ENCODE data around the gene PSKH1. TPM values are rescaled to one million over a fixed set of nuclear protein-coding genes. Genes with fewer than 3 reads are reported as not detected.

Gene PSKH1
- total RNA-seq, 2 experiments from 2014 or later: 7.1 to 8.0 TPM

GRCh38 chr16:67871256-67871655 is 21.8 kb upstream of the PSKH1 start:
- intact Hi-C loops (cut with micrococcal nuclease): no loop called here
- H3K9me3 Mint-ChIP-seq: no peaks in the 10 kb centered on the region
- H3K4me3 Mint-ChIP-seq: no peak overlapping the region
- no peak for DNase-seq
- CTCF ChIA-PET: interaction anchor here (0.8 to 1.6 kb wide), 5 partner anchors 8 to 70 kb away, joined by 4 to 8 read pairs (median 5); partner anchors contain the start of gene NRN1L
- peaks cover 8% of the 10 kb centered on the region for H3K36me3 Mint-ChIP-seq (ENCODE audit: low read depth)
- H3K27me3 Mint-ChIP-seq (ENCODE audit: low read depth): no peaks in the 10 kb centered on the region
- H3K27ac Mint-ChIP-seq: peak overlapping the region; percentile 74
- H3K4me1 Mint-ChIP-seq (ENCODE audit: low read depth): peaks cover 27% of the 10 kb centered on the region

GRCh38 chr16:67872131-67872630 is 20.9 kb upstream of the PSKH1 start:
- CTCF ChIA-PET: interaction anchor here (0.8 to 1.6 kb wide), 5 partner anchors 9 to 69 kb away, joined by 4 to 8 read pairs (median 5); partner anchors contain the start of gene NRN1L
- no peaks in the 10 kb centered on the region for H3K9me3 Mint-ChIP-seq
- peaks cover 3% of the 10 kb centered on the region for H3K36me3 Mint-ChIP-seq (ENCODE audit: low read depth)
- no peaks in the 10 kb centered on the region for H3K27me3 Mint-ChIP-seq (ENCODE audit: low read depth)
- DNase-seq: no peak
- intact Hi-C loops (cut with micrococcal nuclease): loop anchor here (1.0 kb wide), 1 partner anchor 26 kb away; the partner anchor contains the start of gene NUTF2
- peak overlapping the region; percentile 81 for H3K27ac Mint-ChIP-seq
- H3K4me3 Mint-ChIP-seq: peak overlapping the region; percentile 92
- peaks cover 27% of the 10 kb centered on the region for H3K4me1 Mint-ChIP-seq (ENCODE audit: low read depth)

- intact Hi-C loops (cut with micrococcal nuclease): loop anchor here (1.0 kb wide), 1 partner anchor 27 kb away; the partner anchor contains the start of gene NUTF2
- peaks cover 4% of the 10 kb centered on the region for H3K36me3 Mint-ChIP-seq (ENCODE audit: low read depth)
Measured at GRCh38 chr16:67872631-67873434, 20.2 kb upstream of the PSKH1 start, which contains the start of gene EDC4. TSS of gene EDC4 (plus strand) at chr16:67873052. CDS start at chr16:67873262, 210 bp downstream.

GRCh38 chr16:67873435-67874370 is 19.4 kb upstream of the PSKH1 start:
- CTCF ChIA-PET: interaction anchor here (0.6 to 1.8 kb wide), 10 partner anchors 8 to 397 kb away, joined by 3 to 12 read pairs (median 4); partner anchors contain the start of genes NRN1L and PSMB10

More at GRCh38 chr16:67872631-67873434, 20.2 kb upstream of the PSKH1 start, which contains the start of gene EDC4:
- peaks cover 27% of the 10 kb centered on the region for H3K4me1 Mint-ChIP-seq (ENCODE audit: low read depth)
- peak within 1 kb of the TSS; percentile 92 for H3K4me3 Mint-ChIP-seq
- H3K27ac Mint-ChIP-seq: peak within 1 kb of the TSS; percentile 87
- H3K27me3 Mint-ChIP-seq (ENCODE audit: low read depth): no peaks in the 10 kb centered on the region
- CTCF ChIA-PET: interaction anchor here (0.6 to 1.8 kb wide), 8 partner anchors 9 to 352 kb away, joined by 3 to 12 read pairs (median 5); partner anchors contain the start of genes NRN1L and PSMB10
- DNase-seq: peak; percentile 86
- H3K9me3 Mint-ChIP-seq: no peaks in the 10 kb centered on the region

GRCh38 chr16:67874372-67874771 is 18.7 kb upstream of the PSKH1 start:
- H3K36me3 Mint-ChIP-seq (ENCODE audit: low read depth): peaks cover 5% of the 10 kb centered on the region
- intact Hi-C loops (cut with micrococcal nuclease): loop anchor here (2.0 kb wide), 1 partner anchor 54 kb away; no protein-coding TSS in a partner anchor
- CTCF ChIA-PET: interaction anchor here (0.6 to 1.8 kb wide), 9 partner anchors 10 to 396 kb away, joined by 3 to 12 read pairs (median 5); partner anchors contain the start of gene NRN1L

More at GRCh38 chr16:67873435-67874370, 19.4 kb upstream of the PSKH1 start:
- peak overlapping the region; percentile 87 for H3K27ac Mint-ChIP-seq
- peaks cover 4% of the 10 kb centered on the region for H3K36me3 Mint-ChIP-seq (ENCODE audit: low read depth)
- DNase-seq: peak; percentile 42
- H3K4me3 Mint-ChIP-seq: peak overlapping the region; percentile 92
- peaks cover 27% of the 10 kb centered on the region for H3K4me1 Mint-ChIP-seq (ENCODE audit: low read depth)
- intact Hi-C loops (cut with micrococcal nuclease): loop anchor here (2.0 kb wide), 1 partner anchor 55 kb away; no protein-coding TSS in a partner anchor
- H3K9me3 Mint-ChIP-seq: no peaks in the 10 kb centered on the region
- no peaks in the 10 kb centered on the region for H3K27me3 Mint-ChIP-seq (ENCODE audit: low read depth)

GRCh38 chr16:67877064-67877463 is 16.0 kb upstream of the PSKH1 start:
- Mint-ChIP-seq H3K27ac (no peak overlapping the region), H3K36me3 (ENCODE audit: low read depth) (peaks cover 10% of the 10 kb centered on the region), H3K9me3 (no peaks in the 10 kb centered on the region), H3K4me1 (ENCODE audit: low read depth) (peaks cover 27% of the 10 kb centered on the region), H3K27me3 (ENCODE audit: low read depth) (no peaks in the 10 kb centered on the region), H3K4me3 (no peak overlapping the region)
- intact Hi-C loops (cut with micrococcal nuclease): no loop called here
- DNase-seq: no peak
- CTCF ChIA-PET: no interaction called here

More at GRCh38 chr16:67874372-67874771, 18.7 kb upstream of the PSKH1 start:
- Mint-ChIP-seq H3K4me3 (peak overlapping the region; percentile 92), H3K4me1 (ENCODE audit: low read depth) (peaks cover 27% of the 10 kb centered on the region), H3K27me3 (ENCODE audit: low read depth) (no peaks in the 10 kb centered on the region), H3K9me3 (no peaks in the 10 kb centered on the region), H3K27ac (no peak overlapping the region)
- DNase-seq: no peak

- H3K36me3 Mint-ChIP-seq (ENCODE audit: low read depth): peaks cover 12% of the 10 kb centered on the region
- no peak overlapping the region for H3K27ac Mint-ChIP-seq
- peaks cover 23% of the 10 kb centered on the region for H3K4me1 Mint-ChIP-seq (ENCODE audit: low read depth)
- H3K9me3 Mint-ChIP-seq: no peaks in the 10 kb centered on the region
- DNase-seq: no peak
- intact Hi-C loops (cut with micrococcal nuclease): no loop called here
- CTCF ChIA-PET: interaction anchor here (1.0 kb wide), 1 partner anchor 166 kb away, joined by 3 read pairs; no protein-coding TSS in a partner anchor
- H3K27me3 Mint-ChIP-seq (ENCODE audit: low read depth): no peaks in the 10 kb centered on the region
- H3K4me3 Mint-ChIP-seq: no peak overlapping the region
Measured at GRCh38 chr16:67878232-67878631, 14.8 kb upstream of the PSKH1 start.

GRCh38 chr16:67878846-67879245 is 14.2 kb upstream of the PSKH1 start:
- intact Hi-C loops (cut with micrococcal nuclease): no loop called here
- Mint-ChIP-seq H3K27me3 (ENCODE audit: low read depth) (no peaks in the 10 kb centered on the region), H3K4me1 (ENCODE audit: low read depth) (peaks cover 21% of the 10 kb centered on the region), H3K27ac (no peak overlapping the region), H3K9me3 (no peaks in the 10 kb centered on the region), H3K4me3 (no peak overlapping the region), H3K36me3 (ENCODE audit: low read depth) (peaks cover 18% of the 10 kb centered on the region)
- CTCF ChIA-PET: interaction anchor here (1.0 kb wide), 1 partner anchor 165 kb away, joined by 3 read pairs; no protein-coding TSS in a partner anchor
- no peak for DNase-seq

GRCh38 chr16:67879462-67879861 is 13.6 kb upstream of the PSKH1 start:
- no peak for DNase-seq
- Mint-ChIP-seq H3K9me3 (no peaks in the 10 kb centered on the region), H3K27me3 (ENCODE audit: low read depth) (no peaks in the 10 kb centered on the region), H3K27ac (no peak overlapping the region), H3K36me3 (ENCODE audit: low read depth) (peaks cover 20% of the 10 kb centered on the region), H3K4me3 (no peak overlapping the region), H3K4me1 (ENCODE audit: low read depth) (peaks cover 15% of the 10 kb centered on the region)
- CTCF ChIA-PET: interaction anchor here (1.1 kb wide), 1 partner anchor 63 kb away, joined by 3 read pairs; no protein-coding TSS in a partner anchor
- intact Hi-C loops (cut with micrococcal nuclease): no loop called here

GRCh38 chr16:67879936-67880335 is 13.1 kb upstream of the PSKH1 start:
- peaks cover 12% of the 10 kb centered on the region for H3K4me1 Mint-ChIP-seq (ENCODE audit: low read depth)
- no peaks in the 10 kb centered on the region for H3K27me3 Mint-ChIP-seq (ENCODE audit: low read depth)
- H3K27ac Mint-ChIP-seq: no peak overlapping the region
- intact Hi-C loops (cut with micrococcal nuclease): no loop called here
- H3K4me3 Mint-ChIP-seq: no peak overlapping the region
- peaks cover 21% of the 10 kb centered on the region for H3K36me3 Mint-ChIP-seq (ENCODE audit: low read depth)
- CTCF ChIA-PET: interaction anchor here (1.1 kb wide), 1 partner anchor 63 kb away, joined by 3 read pairs; no protein-coding TSS in a partner anchor
- no peak for DNase-seq
- H3K9me3 Mint-ChIP-seq: no peaks in the 10 kb centered on the region

GRCh38 chr16:67880584-67880983 is 12.5 kb upstream of the PSKH1 start:
- Mint-ChIP-seq H3K4me1 (ENCODE audit: low read depth) (peaks cover 5% of the 10 kb centered on the region), H3K36me3 (ENCODE audit: low read depth) (peaks cover 21% of the 10 kb centered on the region), H3K4me3 (no peak overlapping the region), H3K27ac (no peak overlapping the region), H3K9me3 (no peaks in the 10 kb centered on the region), H3K27me3 (ENCODE audit: low read depth) (no peaks in the 10 kb centered on the region)
- no peak for DNase-seq
- intact Hi-C loops (cut with micrococcal nuclease): no loop called here
- CTCF ChIA-PET: no interaction called here
